ENCODE results near the gene CNPY1. TPM values are rescaled to one million over a fixed set of nuclear protein-coding genes. Genes with fewer than 3 reads are reported as not detected.

The CNPY1 gene
- total and polyA plus RNA-seq, 2 donors (not counting 1 experiment from before 2014, with no cell fraction given) = not detected

DNA sequence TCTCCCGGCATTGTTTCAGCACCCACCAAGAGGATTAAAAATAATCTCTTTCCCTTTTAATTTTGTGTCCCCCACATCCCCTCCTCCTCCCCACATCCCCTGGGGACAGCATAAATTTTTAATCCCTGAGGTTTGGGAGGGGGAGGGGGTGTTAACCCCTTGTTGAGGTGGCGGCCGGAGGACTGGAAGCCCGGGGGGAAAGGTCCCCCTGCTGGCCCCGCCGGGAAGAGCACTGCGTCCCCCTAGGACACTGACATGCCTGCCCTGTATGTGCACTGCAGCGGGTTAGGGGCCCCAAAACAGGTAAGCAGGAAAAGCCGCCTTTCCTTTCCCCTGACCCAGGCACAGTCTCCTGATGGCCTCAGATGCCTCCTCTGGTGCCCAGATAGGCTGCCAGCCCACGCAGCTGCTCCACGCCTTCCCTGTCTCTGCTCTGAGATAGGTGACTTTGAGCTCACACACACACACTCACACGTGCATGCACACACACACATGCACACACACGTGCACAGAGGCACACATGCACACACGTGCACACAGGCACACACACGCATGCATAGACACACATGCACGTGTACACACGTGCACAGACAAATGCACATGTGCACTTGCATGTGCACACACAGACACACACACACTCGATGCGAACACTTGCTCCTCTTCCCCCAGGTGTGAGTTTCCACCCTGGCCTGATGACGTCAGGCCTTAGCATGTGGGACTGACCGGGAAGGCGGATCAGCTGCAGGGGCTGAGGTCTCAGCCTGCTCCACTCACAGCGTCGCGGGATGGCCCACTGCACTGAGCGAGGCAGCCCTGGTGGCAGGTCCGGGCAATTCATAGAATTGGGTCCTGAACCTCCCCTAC is 12.3 kb downstream of the CNPY1 start:
- ChIA-PET POLR2A (no interaction called here), CTCF (interaction anchor here (0.9 to 3.1 kb wide), 5 partner anchors 154 to 620 kb away, joined by 3 to 11 read pairs (median 4); no protein-coding TSS in a partner anchor)
- peak overlapping the region in 4 of 5 experiments; percentile 3 to 55 (median 35) for H3K4me3 ChIP-seq (ENCODE audit: control extremely low read depth in 1 of 5, extremely low read depth in 1 of 5, insufficient read depth in 1 of 5, low read depth in 2 of 5, low read length in 4 of 5)
- 39% methylated on average over 26 of the region's 27 CpGs for WGBS (ENCODE audit: insufficient coverage)
- H3K9me3 ChIP-seq (ENCODE audit: control extremely low read depth in 1 of 3, control insufficient read depth in 2 of 3, insufficient read depth in 1 of 3, low read length in 2 of 3) = peaks cover 0 to 14% (median 0%) of the 10 kb centered on the region in 3 donors
- no peak overlapping the region for H3K27ac ChIP-seq (ENCODE audit: low read length in 2 of 2)
- H3K4me1 ChIP-seq (ENCODE audit: control insufficient read depth in 2 of 2, insufficient read depth in 2 of 2, low read length in 2 of 2) = peaks cover 13 to 18% of the 10 kb centered on the region in 2 donors
- peak overlapping the region; percentile 78 for H3K4me2 ChIP-seq (replicated peaks; ENCODE audit: low read depth, low read length, poor library complexity, severe bottlenecking)
- Mint-ChIP-seq H3K4me3 (peak overlapping the region; percentile 70), H3K9me3 (ENCODE audit: insufficient read depth) (no peaks in the 10 kb centered on the region), H3K4me1 (peaks cover 18% of the 10 kb centered on the region), H3K27ac (no peak overlapping the region), H3K27me3 (peaks cover 70% of the 10 kb centered on the region)
- no peaks in the 10 kb centered on the region for H3K79me2 ChIP-seq (ENCODE audit: control insufficient read depth, insufficient read depth, low read length)
- intact Hi-C loops (cut with micrococcal nuclease) = loop anchor here (1.0 to 2.0 kb wide), 2 partner anchors 21 to 154 kb away; no protein-coding TSS in a partner anchor
- ATAC-seq (ENCODE audit: low read depth) (peak; percentile 51), DNase-seq (peak; percentile 55)
- H3K27me3 ChIP-seq (replicated peaks in 1 of 4; ENCODE audit: control extremely low read depth in 1 of 4, control insufficient read depth in 3 of 4, insufficient read depth in 4 of 4, low read length in 3 of 4) = peaks cover 0 to 67% (median 30%) of the 10 kb centered on the region in 4 experiments
- H3K9ac ChIP-seq (ENCODE audit: low read length) = peak overlapping the region; percentile 56
- peak overlapping the region; percentile 75 for H2AFZ ChIP-seq (ENCODE audit: insufficient read depth, low read depth, low read length, poor library complexity, severe bottlenecking)
- H4K20me1 ChIP-seq (ENCODE audit: control insufficient read depth, insufficient read depth, low read length, poor library complexity, severe bottlenecking) = no peaks in the 10 kb centered on the region
- H3K36me3 ChIP-seq (replicated peaks in 1 of 2; ENCODE audit: control extremely low read depth in 1 of 2, control insufficient read depth in 1 of 2, extremely low read depth in 1 of 2, insufficient read depth in 2 of 2, low read length in 1 of 2) = no peaks in the 10 kb centered on the region
- no peak for TF ChIP-seq EZH2 (IDR thresholded peaks at IDR 0.05; ENCODE audit: borderline replicate concordance, insufficient read depth, low read depth, low read length, poor library complexity, severe bottlenecking)
- TF ChIP-seq, protein P1, sequence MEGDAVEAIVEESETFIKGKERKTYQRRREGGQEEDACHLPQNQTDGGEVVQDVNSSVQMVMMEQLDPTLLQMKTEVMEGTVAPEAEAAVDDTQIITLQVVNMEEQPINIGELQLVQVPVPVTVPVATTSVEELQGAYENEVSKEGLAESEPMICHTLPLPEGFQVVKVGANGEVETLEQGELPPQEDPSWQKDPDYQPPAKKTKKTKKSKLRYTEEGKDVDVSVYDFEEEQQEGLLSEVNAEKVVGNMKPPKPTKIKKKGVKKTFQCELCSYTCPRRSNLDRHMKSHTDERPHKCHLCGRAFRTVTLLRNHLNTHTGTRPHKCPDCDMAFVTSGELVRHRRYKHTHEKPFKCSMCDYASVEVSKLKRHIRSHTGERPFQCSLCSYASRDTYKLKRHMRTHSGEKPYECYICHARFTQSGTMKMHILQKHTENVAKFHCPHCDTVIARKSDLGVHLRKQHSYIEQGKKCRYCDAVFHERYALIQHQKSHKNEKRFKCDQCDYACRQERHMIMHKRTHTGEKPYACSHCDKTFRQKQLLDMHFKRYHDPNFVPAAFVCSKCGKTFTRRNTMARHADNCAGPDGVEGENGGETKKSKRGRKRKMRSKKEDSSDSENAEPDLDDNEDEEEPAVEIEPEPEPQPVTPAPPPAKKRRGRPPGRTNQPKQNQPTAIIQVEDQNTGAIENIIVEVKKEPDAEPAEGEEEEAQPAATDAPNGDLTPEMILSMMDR (IDR thresholded peaks at IDR 0.05) = peak; percentile 53
